HepG2 (cell line): ENCODE measurements around the gene PROK2. TPM values are rescaled to one million over a fixed set of nuclear protein-coding genes. Genes with fewer than 3 reads are reported as not detected.

Experiments used
- ATAC-seq: fragments of 200-7000 bp; cut with Tn5 transposase; 3 replicates; pipeline ENCODE4 v1.9.1; 2020; ENCODE audit warnings: mild to moderate bottlenecking, moderate library complexity
- BruUV-seq: library from RNA; stranded (reverse); fragments of 400-500 nt; replicated peaks from 2 replicates; lab custom pipeline; 2021; lab: Mats Ljungman, UMichigan
- CTCF ChIA-PET: fragments of 300-600 bp; formaldehyde crosslinking; extraction: SDS; loops from one replicate; lab custom pipeline; 2021; ENCODE audit warnings: low total read pairs, inconsistent platforms, low intra/inter-chr PET ratio; lab: Yijun Ruan, JAX
- POLR2A ChIA-PET: fragments of 350-600 bp; sonication (Branson Sonifier 250); formaldehyde crosslinking; loops from one replicate; lab custom pipeline; 2020; ENCODE audit warnings: antibody characterized with exemption, inconsistent platforms; lab: Yijun Ruan, JAX
- DNase-seq: peaks from one replicate; pipeline ENCODE4 v3.0.0-alpha.2; 2015; ENCODE audit warnings: low spot score
- FAIRE-seq: peaks from 3 replicates; lab custom pipeline; 2011; peaks lifted over from hg19 to GRCh38; lab: Jason Lieb, UNC
- H2AFZ ChIP-seq: one replicate; pipeline ENCODE4 v1.6.1; 2011; ENCODE audit warnings: low read length, inconsistent platforms
- H3K27ac ChIP-seq: fragments of 300-600 bp; 3 replicates; pipeline ENCODE4 v1.8.0; 2011; ENCODE audit warnings: mixed run types, mild to moderate bottlenecking, mixed read lengths, low read length, inconsistent platforms; ENCODE audit not compliant: insufficient read depth; ENCODE audit errors: extremely low read length
- H3K27me3 ChIP-seq, 2 experiments: fragments of 200-600 bp in 1 of 2; 2 replicates in 1 of 2; 3 replicates in 1 of 2; pipeline versions ENCODE4 v1.6.0 to v1.8.0; 2011; ENCODE audit warnings: low read length in 2 of 2, mild to moderate bottlenecking in 2 of 2, moderate library complexity in 2 of 2, inconsistent platforms in 1 of 2; ENCODE audit not compliant: insufficient read depth in 2 of 2, control insufficient read depth in 1 of 2
- H3K36me3 ChIP-seq, 2 experiments: fragments of 200-600 bp in 1 of 2; replicated peaks in 1 of 2; 2 replicates in 1 of 2; 3 replicates in 1 of 2; pipeline versions ENCODE4 v1.5.1 to v1.8.0; 2011; ENCODE audit warnings: low read length in 2 of 2, inconsistent platforms in 1 of 2; ENCODE audit not compliant: insufficient read depth in 2 of 2, control insufficient read depth in 1 of 2
- H3K4me1 ChIP-seq: 2 replicates; pipeline ENCODE4 v1.5.1; 2012; ENCODE audit warnings: low read length, inconsistent platforms; ENCODE audit not compliant: insufficient read depth
- H3K4me2 ChIP-seq: 2 replicates; pipeline ENCODE4 v1.6.0; 2011; ENCODE audit warnings: low read depth, low read length, inconsistent platforms
- H3K4me3 ChIP-seq, 3 experiments: fragments of 200-600 bp in 1 of 3; sonication (generic), shearing (Covaris generic) in 1 of 3; replicated peaks in 1 of 3; 2 replicates each; pipeline ENCODE4 v1.5.1; 2011 to 2016; ENCODE audit warnings: low read length in 3 of 3, inconsistent platforms in 2 of 3, low read depth in 2 of 3, mild to moderate bottlenecking in 2 of 3, control low read depth in 1 of 3, mixed read lengths in 1 of 3; ENCODE audit not compliant: insufficient read depth in 1 of 3
- H3K79me2 ChIP-seq: one replicate; pipeline ENCODE4 v1.6.1; 2011; ENCODE audit warnings: low read length, inconsistent platforms; ENCODE audit not compliant: insufficient read depth
- H3K9ac ChIP-seq: 2 replicates; pipeline ENCODE4 v1.6.0; 2011; ENCODE audit warnings: mild to moderate bottlenecking, low read depth, low read length, inconsistent platforms; ENCODE audit not compliant: insufficient read depth
- H3K9me3 ChIP-seq: 2 replicates; pipeline ENCODE4 v1.5.1; 2012; ENCODE audit warnings: mild to moderate bottlenecking, low read length
- H4K20me1 ChIP-seq: 2 replicates; pipeline ENCODE4 v1.6.0; 2011; ENCODE audit warnings: inconsistent platforms, mild to moderate bottlenecking, low read length, moderate library complexity; ENCODE audit not compliant: insufficient read depth
- ATF5 ChIP-seq: sonication (generic); formaldehyde crosslinking; IDR thresholded peaks from 2 replicates; pipeline ENCODE4 v1.4.0; 2020; ENCODE audit warnings: mild to moderate bottlenecking, low read depth, missing genetic modification reagents
- ATM ChIP-seq: fragments of 450-650 bp; IDR thresholded peaks from 2 replicates; pipeline ENCODE4 v1.7.1; 2017; ENCODE audit warnings: mild to moderate bottlenecking, borderline replicate concordance
- CREBL2 ChIP-seq: sonication (generic); formaldehyde crosslinking; IDR thresholded peaks from 2 replicates; pipeline ENCODE4 v1.8.1; 2023; ENCODE audit warnings: missing genetic modification reagents, mild to moderate bottlenecking, borderline replicate concordance
- CTCF ChIP-seq: sonication (generic); formaldehyde crosslinking; IDR thresholded peaks from 2 replicates; pipeline ENCODE4 v1.5.0; 2020; ENCODE audit warnings: mild to moderate bottlenecking, missing genetic modification reagents, moderate library complexity
- JUN ChIP-seq: sonication (generic); formaldehyde crosslinking; IDR thresholded peaks from 2 replicates; pipeline ENCODE4 v1.4.0; 2020; ENCODE audit warnings: mild to moderate bottlenecking, missing genetic modification reagents
- NCOR1 ChIP-seq: fragments of 200-600 bp; sonication (generic); IDR thresholded peaks from 2 replicates; pipeline ENCODE4 v1.7.0; 2017; ENCODE audit warnings: antibody characterized with exemption, low read length, borderline replicate concordance
- PATZ1 ChIP-seq: sonication (generic); formaldehyde crosslinking; IDR thresholded peaks from 2 replicates; pipeline ENCODE4 v1.4.0; 2020; ENCODE audit warnings: missing genetic modification reagents
- PCBP2 ChIP-seq: fragments of 200-400 bp; formaldehyde crosslinking; optimal IDR thresholded peaks from 2 replicates; pipeline ENCODE3; 2018; ENCODE audit warnings: low read length, low read depth; ENCODE audit not compliant: poor library complexity, severe bottlenecking
- SNAPC5 ChIP-seq: sonication (generic); formaldehyde crosslinking; IDR thresholded peaks from 2 replicates; pipeline ENCODE4 v1.8.1; 2023; ENCODE audit warnings: mild to moderate bottlenecking, missing genetic modification reagents, borderline replicate concordance
- THAP8 ChIP-seq: sonication (generic); formaldehyde crosslinking; IDR thresholded peaks from 2 replicates; pipeline ENCODE4 v1.5.1; 2020; ENCODE audit warnings: missing genetic modification reagents, mild to moderate bottlenecking, borderline replicate concordance
- ZFP37 ChIP-seq: sonication (generic); formaldehyde crosslinking; IDR thresholded peaks from 2 replicates; pipeline ENCODE4 v1.4.0; 2020; ENCODE audit warnings: missing genetic modification reagents, borderline replicate concordance
- ZFP82 ChIP-seq: sonication (generic); formaldehyde crosslinking; IDR thresholded peaks from 2 replicates; pipeline ENCODE4 v1.5.1; 2020; ENCODE audit warnings: mild to moderate bottlenecking, missing genetic modification reagents, borderline replicate concordance
- ZNF549 ChIP-seq: sonication (generic); formaldehyde crosslinking; IDR thresholded peaks from 2 replicates; pipeline ENCODE4 v1.5.0; 2020; ENCODE audit warnings: missing genetic modification reagents
- ZNF709 ChIP-seq: sonication (generic); formaldehyde crosslinking; IDR thresholded peaks from 2 replicates; pipeline ENCODE4 v1.5.0; 2020; ENCODE audit warnings: mild to moderate bottlenecking, missing genetic modification reagents
- ZSCAN12 ChIP-seq: sonication (generic); formaldehyde crosslinking; IDR thresholded peaks from 2 replicates; pipeline ENCODE4 v1.9.0; 2021; ENCODE audit warnings: mild to moderate bottlenecking, missing genetic modification reagents
- WGBS: methylation state at CpG from one replicate; pipeline ENCODE4 v1.1.6; 2017; ENCODE audit warnings: low lambda C conversion rate; 5-methylcytosine and 5-hydroxymethylcytosine counted together
- in situ Hi-C: cut with HindIII; loops from 2 replicates; pipeline ENCODE4 v1.10.0; 2017; ENCODE audit warnings: low pct_unique_long_range_greater_than_20kb; ENCODE audit not compliant: extremely low pct_ligation_motif_present
- intact Hi-C: fragments of 100-400 bp; cut with micrococcal nuclease; formaldehyde crosslinking; loops from one replicate; pipeline ENCODE4 v1.10.0; 2022; ENCODE audit not compliant: unreplicated experiment
- polyA plus RNA-seq, 8 experiments: library from polyadenylated mRNA; depleted of rRNA in 3 of 8; stranded (reverse) in 7 of 8; unstranded in 1 of 8; fragments of >200 nt; fragmentation: Illumina TruSeq in 4 of 8; extraction: Trizol in 4 of 8; gene quantifications; 2 replicates each; pipeline versions ENCODE4 v1.2.1 to v1.2.3, GENCODE V29; 2011 to 2016; ENCODE audit warnings: low read depth in 4 of 8, missing spikeins in 1 of 8, mixed read lengths in 1 of 8; ENCODE audit not compliant: insufficient read depth in 1 of 8
- total RNA-seq, 5 experiments: library from RNA; depleted of rRNA; stranded (reverse); fragments of >200 nt; fragmentation: Illumina TruSeq; extraction: Trizol; gene quantifications; 2 replicates each; pipeline ENCODE4 v1.2.3, GENCODE V29; 2016; ENCODE audit warnings: low read depth in 1 of 5

PROK2 gene
- total and polyA plus RNA-seq, 2 of the 13 experiments (the other 11 are each of a cell fraction or from before 2014, with no cell fraction given): not detected

- TF ChIP-seq PATZ1 (CRISPR knock-in tag) (no peak), ZFP37 (CRISPR knock-in tag) (no peak), ZNF549 (CRISPR knock-in tag) (no peak), ATF5 (no peak), JUN (no peak), PCBP2 (no peak), SNAPC5 (CRISPR knock-in tag) (no peak), ZNF709 (CRISPR knock-in tag) (no peak), CREBL2 (CRISPR knock-in tag) (no peak)
Measured at GRCh38 chr3:71784201-71784913, 591 bp downstream of the PROK2 start (continued).

- 0% methylated on average over 1 of the region's 1 CpG for WGBS
- in situ Hi-C loops (no loop called here), intact Hi-C loops (loop anchor here (10.0 kb wide), 1 partner anchor 388 kb away; no protein-coding TSS in a partner anchor)
- H2AFZ ChIP-seq: no peak overlapping the region
- ChIA-PET CTCF (no interaction called here), POLR2A (no interaction called here)
- no peaks in the 10 kb centered on the region; the same call in 1 of the 2 replicates for H4K20me1 ChIP-seq
- H3K4me2 ChIP-seq: no peak overlapping the region
- no peak overlapping the region for H3K9ac ChIP-seq
- no TSS peak for BruUV-seq
- no peaks in the 10 kb centered on the region for H3K4me1 ChIP-seq
- FAIRE-seq (no peak), DNase-seq (no peak), ATAC-seq (no peak)
- no peak overlapping the region for H3K4me3 ChIP-seq
- H3K9me3 ChIP-seq: no peaks in the 10 kb centered on the region
- peaks cover 2 to 36% of the 10 kb centered on the region in 2 experiments; a peak in 3 of 5 replicates for H3K27me3 ChIP-seq
- no peaks in the 10 kb centered on the region for H3K36me3 ChIP-seq
- no peaks in the 10 kb centered on the region for H3K79me2 ChIP-seq
- no peak overlapping the region for H3K27ac ChIP-seq
- TF ChIP-seq CTCF (CRISPR knock-in tag) (no peak), THAP8 (no peak), ZSCAN12 (CRISPR knock-in tag) (no peak), NCOR1 (no peak), ATM (no peak), ZFP82 (CRISPR knock-in tag) (no peak)
Measured at GRCh38 chr3:71783152-71783551, 1.8 kb downstream of the PROK2 start.
